CD4-positive, alpha-beta T cell treated with Interleukin-10 for 1 hour (primary cell): ENCODE measurements around the gene MYO1D.

Experiments used
- DNase-seq: peaks from one replicate; pipeline ENCODE4 v3.0.0-alpha.2; 2020

MYO1D gene

DNA sequence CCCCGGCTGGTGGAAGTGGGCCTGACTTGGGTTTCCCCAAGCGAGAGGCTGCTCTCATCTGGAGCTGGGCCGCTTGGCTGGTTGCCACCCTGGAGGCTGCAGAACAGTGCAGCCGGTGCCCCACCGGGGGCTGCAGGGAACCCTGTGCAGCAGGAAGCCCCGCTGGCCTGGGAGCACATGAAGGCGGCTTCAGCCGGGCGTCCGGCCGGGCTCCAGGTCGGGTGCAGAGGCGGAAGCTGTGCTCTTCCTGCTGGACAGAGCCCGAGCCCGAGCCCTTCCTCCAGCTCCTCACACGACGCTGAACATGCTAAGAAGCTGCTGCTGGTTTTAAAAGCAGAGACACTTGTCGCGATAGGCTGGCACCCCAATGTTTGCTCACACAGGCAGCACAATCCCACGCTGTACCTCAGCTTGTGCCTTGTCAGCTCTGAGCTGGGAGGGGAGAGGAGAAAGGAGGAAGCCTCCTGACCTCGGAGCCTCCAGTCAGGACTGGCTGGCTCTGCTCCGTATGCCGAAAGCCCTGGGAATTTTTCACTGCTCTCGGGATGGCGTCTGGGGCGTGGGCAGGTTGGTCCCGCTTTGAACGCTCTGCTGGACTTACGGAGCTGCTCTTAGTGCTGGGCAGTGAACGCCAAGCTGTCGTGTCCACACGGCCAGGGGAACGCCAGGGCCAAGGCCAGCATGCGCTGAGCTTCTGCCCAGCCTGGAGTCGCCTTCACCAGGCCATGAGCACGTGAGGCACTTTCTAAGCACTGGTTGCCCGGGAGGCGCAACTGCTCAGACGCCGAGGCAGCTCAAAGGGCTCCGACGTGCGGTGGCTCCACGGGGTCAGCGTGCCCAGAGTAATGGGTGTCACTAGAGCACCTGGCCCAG, 381.3 kb downstream of the MYO1D start:
- DNase-seq: no peak

DNA sequence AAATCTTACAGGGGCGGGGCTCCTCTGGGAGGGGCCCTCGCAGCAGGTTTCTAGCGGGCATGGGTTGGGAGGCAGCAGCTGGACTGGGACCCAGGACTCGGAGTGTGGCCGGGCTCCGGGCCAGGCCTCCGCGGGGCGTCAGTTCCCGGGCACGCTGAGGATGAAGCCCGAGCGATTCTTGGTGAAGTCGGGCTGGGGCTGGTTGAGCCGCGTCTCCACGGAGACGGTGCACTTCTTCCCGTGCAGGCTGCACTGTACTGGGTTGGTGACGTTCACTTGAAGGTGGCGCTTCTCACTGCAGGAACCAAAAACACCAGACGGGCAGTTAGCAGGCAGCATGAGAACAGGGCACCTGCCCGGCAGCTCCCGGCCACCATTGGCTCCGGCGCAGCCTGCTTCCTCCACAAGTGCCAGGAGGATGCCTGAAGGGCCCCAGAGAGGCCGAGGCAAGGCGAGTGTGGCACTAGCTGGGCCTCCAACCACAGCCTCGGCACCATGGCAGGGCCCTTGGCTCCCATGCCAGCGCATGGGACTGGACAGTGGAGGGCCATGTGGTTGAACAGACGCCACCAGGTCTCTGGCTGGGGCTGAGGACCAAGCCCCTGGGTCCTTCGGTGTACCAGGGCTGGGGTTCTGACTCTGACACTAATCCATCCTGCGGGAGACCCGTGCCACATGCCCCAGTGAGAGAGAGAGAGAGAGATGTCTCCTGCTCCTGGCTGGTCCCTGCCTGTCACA, 382.1 kb downstream of the MYO1D start:
- no peak for DNase-seq

DNA sequence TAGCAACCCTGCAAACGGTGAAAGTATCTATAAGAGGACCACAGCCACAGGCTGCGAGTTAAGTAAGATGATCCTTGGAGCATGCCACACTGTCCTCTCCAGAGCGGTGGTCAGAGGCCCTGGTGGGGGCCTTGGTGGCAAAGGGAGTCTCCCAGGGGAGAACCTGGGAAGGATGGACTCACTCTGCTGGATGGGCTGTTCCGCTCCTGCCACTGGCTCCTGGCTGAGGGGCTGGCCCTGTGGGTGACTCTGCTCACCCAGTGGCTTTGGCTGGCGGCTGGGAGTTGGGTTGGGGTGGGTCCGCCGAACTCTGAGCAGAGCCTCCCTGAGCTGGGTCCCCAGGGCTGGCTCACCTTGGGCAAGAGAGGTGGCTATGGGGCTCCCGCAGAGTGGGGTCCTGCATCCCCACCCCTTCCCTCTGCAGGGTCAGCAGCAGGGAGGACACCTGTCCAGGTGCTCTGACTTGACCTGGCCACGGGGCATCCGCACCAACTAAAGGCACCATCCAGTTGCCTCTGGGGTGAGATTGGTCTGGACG, 382.9 kb downstream of the MYO1D start:
- no peak for DNase-seq

DNA sequence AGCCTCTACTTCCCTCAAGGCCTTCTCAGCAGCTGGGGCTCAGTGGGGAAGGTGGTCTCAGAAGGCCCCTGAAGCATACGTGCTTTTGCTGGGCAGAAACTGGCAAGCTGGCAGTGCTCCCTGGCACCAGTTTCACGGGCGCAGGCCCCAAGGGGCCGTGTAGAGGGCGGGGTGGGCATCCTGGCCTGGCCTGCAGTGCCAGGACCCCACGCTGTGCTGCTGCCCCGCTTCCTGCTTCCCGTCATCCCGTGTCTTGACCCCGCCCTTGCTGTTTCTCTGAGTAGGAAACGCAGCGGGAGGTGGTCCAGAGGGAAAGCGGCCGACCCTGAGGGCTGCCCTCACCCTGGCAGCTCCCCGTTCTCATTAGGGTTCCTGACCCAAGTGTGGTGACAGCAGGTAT, 383.4 kb downstream of the MYO1D start:
- DNase-seq: no peak

DNA sequence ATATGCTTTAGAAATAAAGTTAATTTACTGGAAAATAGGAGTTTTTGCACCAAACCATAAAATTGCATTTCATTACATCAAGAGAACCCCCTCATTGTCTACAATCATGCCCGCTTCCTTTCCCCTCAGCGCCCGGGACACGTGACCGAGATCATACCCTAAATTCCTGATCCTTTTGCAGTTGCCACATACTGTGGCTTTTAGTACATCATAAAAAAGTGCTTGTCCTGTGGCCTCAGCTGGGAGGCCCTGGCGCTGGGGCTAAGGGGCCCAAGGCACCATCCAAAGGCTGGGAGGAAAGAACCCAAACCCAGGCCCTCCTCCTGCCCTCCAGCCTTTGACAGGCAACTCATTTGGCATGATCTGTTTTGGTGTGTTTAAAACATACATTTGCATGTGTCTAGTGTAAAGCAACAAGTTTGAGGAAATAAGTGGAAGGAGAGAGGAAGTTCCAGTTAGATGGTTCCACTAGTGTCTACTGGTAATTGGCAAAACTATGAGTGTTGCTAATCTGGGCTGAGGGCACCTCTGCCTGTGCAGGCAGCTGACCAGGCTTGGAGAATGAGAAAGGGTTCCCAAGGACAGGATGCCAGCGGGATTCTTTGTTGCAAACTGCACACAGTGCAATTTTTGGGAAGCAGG, 384.2 kb downstream of the MYO1D start:
- DNase-seq: no peak

DNA sequence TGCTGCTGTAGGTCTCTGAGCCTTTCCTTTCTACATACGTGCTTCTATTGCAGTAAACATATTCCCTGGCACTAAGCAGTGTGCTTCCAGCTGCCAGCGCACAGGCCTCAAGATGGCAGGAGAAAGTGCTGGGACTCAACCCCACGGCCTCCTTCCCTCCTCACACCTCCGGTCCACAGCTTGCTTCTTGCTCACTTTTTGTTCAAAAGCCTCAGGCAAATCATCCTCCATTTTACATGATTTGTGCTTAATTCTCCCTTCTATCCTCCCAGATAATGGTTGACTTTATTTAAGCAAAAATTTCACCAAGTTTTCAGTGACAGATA, 384.7 kb downstream of the MYO1D start:
- no peak for DNase-seq

DNA sequence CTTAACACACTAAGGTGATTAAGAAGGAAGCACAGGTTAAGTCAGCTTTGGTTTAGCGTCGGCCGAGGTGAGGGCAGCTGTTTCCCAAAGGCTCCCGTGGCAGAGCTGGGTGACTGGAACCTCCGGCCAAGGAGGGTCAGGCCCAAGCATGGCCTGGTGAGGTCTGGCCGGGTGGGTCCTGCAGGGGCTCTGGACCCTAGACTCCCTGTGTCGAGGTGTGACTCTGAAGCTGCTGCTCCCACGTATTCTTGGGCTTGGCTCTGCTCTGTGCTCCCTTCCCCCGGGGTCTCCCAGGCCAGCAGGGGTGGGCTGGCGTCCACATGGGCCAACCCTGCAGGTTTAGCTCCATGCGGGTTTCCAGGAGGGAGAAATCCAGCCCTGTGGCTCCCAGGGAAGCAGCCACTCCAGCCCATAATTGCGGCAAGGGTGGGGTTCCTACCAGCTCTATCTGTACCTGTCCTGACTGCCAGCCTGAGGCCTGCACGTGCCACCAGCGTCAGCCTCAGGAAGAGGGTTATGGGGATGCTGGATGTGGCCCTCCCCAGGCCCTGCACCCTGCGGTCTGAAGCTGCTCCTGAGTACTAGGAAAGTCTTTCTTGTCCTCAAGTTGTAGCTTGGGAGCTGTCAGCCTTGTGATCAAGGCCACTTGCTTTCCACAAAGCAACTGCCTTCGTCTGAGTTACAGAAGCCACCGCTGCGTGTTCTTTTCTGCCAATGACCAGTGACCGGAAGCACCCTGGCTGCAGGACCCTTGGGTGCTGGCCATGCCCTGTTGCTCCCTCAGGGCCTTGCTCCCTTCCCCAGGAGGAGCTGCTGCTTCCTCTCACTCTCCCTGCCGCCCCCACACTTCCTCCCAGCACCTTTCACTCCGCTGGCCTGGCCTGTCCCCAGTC, 385.3 kb downstream of the MYO1D start:
- DNase-seq: no peak

DNA sequence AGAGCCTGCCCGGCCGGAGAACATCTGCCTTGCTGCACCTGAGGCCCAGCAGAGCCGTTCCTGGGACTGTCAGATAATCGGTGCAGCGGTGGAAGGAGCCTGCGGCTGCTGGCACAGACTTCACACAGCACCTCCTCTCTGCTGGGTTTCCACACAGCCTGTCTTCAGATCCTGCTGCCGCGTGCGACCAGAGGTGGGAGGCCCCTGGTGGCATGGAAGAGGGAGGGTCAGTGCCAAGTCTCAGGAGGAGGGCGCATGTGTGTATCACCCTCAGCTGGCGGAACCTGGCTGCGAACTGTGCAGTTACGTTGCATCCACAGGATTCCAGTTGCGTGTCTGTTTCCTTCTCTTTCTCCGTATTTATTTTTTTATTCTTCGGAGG, 386.8 kb downstream of the MYO1D start:
- no peak for DNase-seq

DNA sequence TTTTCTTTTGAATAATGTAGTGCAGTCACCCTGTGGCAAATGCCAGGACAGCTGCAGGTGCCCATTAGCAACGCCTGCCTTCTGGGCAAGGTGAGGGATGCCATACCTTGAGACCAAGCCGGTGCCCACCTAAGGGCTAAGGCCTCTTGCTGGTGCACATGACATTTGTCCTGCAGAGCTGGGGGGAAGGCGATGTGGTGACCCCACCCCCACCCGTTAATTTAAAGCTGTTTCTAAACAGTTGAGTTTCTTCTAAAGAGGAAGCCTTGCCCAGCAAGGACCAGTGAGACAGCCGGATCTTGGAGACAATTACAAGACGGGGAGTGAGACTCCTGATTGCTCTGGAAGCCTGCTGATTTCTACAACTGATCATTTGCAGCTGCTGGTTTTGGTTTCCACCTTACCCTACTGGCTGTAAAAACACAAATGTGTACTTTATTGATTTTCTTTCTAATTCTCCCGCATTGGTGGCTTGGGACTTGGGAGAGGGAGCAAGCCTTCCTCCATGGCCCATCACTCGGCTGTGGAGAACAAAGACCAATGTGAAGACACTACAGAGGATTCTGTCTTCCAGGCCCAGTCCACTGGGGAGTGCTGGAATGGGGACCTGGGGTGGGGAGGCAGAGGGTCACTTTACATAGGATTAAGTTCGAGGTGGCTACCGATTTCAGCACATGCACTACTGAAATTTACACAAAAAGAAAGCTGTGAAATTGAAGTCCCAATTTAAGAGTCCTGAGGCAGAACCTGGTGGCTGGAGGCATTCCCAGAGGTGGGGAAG, 387.4 kb downstream of the MYO1D start:
- no peak for DNase-seq

DNA sequence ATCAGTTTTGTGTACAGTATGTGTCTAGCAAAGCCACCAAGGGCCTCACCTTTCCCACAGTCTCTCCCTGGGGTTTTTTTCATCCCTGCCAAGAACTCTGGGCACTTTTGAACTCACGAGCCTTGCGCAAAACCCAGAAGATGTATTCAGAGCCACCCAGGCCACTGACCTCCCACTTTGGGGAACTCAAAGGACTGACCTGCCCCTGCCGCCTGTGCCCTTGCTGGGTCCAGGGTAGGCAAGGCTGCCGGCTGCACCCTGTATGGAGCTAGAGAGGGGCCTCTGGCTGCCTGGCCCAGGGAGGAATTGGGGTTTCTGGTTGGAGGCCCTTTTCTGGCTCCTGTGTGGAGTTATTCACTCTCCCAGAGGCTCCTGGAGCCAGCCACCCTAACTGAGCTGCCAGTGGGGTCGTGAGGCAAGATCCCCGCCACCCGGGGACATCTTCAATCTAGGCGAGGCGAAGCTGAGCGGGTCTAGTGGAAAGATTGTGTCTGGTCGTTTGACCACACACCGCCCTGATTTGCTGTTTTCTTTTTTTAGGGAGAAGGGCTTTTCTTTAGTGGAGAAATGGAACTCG, 388.2 kb downstream of the MYO1D start:
- DNase-seq: no peak

DNA sequence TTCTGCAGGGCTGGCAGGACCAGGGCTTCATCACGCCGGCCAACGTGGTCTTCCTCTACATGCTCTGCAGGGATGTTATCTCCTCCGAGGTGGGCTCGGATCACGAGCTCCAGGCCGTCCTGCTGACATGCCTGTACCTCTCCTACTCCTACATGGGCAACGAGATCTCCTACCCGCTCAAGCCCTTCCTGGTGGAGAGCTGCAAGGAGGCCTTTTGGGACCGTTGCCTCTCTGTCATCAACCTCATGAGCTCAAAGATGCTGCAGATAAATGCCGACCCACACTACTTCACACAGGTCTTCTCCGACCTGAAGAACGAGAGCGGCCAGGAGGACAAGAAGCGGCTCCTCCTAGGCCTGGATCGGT, 388.8 kb downstream of the MYO1D start:
- no peak for DNase-seq

DNA sequence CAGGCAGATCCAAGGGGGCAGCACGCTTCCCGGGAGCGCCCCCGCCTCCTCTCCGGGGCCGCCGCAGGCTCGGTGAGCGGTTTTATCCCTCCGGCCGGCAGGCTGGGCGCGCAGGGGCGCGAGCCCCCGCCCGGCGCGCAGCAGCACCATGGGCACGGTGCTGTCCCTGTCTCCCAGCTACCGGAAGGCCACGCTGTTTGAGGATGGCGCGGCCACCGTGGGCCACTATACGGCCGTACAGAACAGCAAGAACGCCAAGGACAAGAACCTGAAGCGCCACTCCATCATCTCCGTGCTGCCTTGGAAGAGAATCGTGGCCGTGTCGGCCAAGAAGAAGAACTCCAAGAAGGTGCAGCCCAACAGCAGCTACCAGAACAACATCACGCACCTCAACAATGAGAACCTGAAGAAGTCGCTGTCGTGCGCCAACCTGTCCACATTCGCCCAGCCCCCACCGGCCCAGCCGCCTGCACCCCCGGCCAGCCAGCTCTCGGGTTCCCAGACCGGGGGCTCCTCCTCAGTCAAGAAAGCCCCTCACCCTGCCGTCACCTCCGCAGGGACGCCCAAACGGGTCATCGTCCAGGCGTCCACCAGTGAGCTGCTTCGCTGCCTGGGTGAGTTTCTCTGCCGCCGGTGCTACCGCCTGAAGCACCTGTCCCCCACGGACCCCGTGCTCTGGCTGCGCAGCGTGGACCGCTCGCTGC, 389.3 kb downstream of the MYO1D start:
- DNase-seq: no peak

DNA sequence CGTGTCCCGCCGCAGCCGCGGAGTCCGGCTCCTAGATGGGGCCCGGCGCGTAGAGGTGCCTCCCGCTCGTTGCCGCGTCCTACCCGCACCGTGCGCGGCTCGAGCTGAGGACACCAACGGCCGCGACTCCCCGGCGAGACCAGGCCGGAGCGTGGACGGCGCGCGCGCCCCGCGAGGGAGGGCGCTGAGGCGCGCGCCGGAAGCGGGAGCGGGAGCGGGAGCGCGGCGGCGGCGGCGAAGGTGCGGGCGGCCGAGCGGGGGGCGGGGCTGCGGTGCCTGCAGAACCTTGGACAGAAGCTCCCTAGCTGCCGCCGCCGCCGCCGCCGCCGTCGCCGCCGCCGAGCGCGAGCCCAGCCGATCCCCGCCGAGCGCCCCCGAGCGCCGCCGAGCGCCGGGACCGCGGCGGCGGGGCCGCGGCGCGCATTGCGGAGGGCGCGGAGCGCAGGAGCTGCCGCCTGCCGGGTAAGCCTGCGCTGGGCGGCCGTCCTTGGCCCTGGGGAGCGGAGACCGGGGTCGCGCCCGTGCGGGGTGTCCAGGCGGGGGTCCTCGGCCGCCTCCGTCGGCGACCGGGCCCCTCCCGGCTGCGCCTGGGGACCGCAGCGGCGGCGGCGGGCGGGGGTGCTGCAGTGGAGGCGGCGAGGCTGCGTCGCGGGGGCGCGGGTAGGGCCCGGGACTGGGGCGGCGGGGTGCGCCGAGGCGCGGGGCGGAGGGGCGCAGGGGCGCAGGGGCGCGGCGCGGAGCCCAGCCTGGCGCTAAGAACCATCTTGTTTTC, 390.0 kb downstream of the MYO1D start, which contains the start of gene CDK5R1:
Gene CDK5R1, plus strand, starts transcription at position 293 of the 772 bp plus-strand sequence. CDS start 628 bp downstream, outside the sequence.
- peak; percentile 78 for DNase-seq

DNA sequence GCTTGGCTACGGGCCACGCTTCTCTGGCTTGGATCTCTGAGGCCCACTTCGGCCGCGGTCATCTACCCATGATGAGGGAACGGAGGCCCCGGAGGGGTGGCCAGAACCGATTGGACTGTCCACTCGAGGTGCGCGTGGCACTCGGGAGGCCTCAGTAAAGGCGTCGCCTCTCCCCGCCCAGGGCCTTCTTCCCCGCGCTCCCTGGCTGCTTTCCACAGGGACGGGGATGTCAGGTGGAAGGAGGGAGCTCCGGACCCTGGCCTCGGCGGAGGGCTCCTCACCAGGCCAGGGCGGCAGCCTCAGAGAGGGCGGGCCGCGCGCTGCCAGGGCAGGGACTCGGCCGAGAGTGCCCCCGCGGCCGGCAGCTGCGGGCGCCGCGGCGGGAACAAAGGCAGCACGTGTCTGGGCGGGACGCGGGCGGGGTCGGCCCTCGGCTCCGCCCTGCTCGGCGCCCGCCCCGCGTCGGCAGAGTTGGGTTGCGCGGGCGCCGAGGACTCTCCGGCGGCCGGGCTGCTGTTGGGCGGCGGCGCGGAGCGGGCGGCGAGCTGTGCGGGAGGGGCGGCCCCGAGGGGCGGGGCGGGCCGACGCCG, 390.7 kb downstream of the MYO1D start:
- DNase-seq: peak; percentile 74

DNA sequence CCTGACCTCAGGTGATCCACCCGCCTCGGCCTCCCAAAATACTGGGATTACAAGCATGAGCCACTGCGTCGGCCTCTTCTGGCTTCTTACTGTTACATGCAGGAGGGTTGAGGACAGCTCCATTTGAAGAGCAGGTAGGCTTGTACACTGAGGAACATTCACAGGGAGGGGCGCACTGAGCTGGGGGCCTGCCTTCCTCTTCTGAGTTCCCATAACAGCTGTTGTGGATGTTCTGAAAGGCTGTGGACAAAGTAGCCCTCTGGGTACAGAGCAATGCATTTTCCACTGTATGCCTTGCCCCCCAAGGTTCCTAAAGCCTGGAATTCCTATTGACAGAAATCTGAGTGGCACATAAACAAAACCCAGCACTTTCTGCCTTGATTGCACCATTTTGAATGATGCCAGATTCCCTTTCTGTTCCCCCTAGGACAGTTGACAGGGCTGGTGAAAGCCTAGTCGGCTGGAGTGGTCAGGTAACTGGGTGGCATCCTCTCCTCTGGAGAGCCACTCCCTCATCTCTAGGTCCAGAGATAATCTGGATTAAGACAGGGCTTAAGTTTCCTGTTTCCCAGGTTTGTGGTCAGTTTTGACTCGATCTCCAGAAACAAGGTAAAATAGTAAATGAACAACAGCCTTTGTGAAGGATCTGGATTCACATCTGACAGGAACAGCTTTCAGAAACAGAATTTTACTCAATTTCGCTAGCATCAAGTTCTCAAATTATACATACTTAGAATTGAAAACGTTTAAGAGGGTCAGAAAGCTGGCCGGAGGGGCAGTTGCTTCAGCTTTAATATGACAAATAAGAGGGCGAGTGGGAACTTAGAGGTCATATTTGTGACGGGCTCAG, 391.4 kb downstream of the MYO1D start:
- no peak for DNase-seq

DNA sequence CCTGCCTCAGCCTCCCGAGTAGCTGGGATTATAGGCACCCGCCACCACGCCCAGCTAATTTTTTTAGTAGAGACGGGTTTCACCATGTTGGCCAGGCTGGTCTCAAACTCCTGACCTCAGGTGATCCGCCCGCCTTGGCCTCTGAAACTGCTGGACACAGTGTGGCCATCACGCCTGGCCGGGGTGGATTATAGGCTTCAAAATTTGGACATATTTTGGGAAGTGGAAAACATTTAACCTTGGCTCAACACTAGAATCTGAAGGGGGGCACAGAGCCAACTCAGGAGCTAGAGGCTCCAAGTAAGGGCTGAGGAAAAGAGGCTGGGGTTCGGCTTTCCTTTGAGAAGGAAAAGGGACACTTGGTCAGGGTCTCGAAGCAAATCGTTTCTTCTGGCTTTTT, 392.3 kb downstream of the MYO1D start:
- no peak for DNase-seq

DNA sequence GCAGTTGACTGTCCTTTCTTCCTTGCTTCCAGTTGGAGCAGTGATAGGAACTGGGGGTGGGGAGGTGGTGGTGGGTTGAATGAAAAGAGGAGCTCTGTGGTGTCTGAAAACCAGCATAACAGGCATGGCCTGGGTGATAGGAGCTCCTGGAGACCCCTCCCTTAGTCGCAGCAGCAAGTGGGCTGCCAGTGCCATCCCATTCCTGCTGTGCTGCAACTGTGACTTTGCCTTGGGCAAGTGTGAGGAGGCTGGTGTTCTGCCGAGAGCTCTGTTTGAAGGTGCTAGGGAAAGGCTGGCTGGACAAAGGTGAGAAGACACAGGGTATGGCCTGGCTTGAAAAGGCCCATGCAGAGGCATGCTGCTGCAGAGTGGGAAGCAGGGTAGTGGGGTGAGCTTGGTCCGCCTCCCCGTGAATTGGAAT, 392.9 kb downstream of the MYO1D start:
- no peak for DNase-seq

DNA sequence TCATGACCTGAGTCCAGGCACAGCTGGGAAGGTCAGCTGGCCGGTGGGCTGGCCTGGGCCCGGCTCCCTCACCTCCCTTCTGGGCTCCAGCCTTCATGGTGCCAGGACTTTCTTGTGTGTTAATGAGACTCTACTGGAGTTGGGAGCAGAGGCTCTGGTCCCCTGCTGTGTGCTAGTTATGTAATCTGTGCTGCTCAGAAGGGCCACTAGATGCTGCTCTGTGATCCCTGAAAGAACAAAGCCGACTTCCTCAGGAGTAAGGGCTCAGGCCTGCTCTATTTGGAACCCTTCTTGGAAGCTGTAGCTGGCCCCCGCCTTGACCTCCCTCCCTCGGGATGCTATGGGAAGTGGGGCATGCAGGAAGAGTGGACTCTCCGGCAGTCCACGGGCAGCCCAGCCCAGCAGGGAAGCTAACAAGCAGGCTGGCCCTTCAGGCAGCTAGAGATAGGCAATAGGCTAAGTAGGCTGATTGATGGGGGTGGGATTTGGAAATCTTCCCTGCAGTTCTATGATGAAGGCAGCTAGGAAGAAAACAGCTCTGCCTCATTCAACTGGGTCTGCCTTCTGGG, 393.4 kb downstream of the MYO1D start:
- peak; percentile 68 for DNase-seq
